ENCODE measurements around the gene PPIL6.

Gene PPIL6

GRCh38 chr6:109360791-109361190 lies 79.6 kb downstream of the PPIL6 start:
- no peak for DNase-seq
- TF ChIP-seq CTCF (IDR thresholded peaks at IDR 0.05; ENCODE audit: low read depth, low read length): no peak
- Histone ChIP-seq H3K27ac (no peak overlapping the region), H3K36me3 (peaks cover 37% of the 10 kb centered on the region), H3K9me3 (ENCODE audit: severe bottlenecking) (no peaks in the 10 kb centered on the region), H3K27me3 (ENCODE audit: insufficient read depth, low read depth, severe bottlenecking) (no peaks in the 10 kb centered on the region), H3K4me3 (ENCODE audit: low read depth, low read length) (no peak overlapping the region)

GRCh38 chr6:109360281-109360680 lies 80.1 kb downstream of the PPIL6 start:
- no peaks in the 10 kb centered on the region for H3K9me3 ChIP-seq (ENCODE audit: severe bottlenecking)

GRCh38 chr6:109359248-109359647 lies 81.2 kb downstream of the PPIL6 start:
- Histone ChIP-seq H3K27ac (no peak overlapping the region), H3K4me3 (ENCODE audit: low read depth, low read length) (no peak overlapping the region), H3K9me3 (ENCODE audit: severe bottlenecking) (no peaks in the 10 kb centered on the region), H3K36me3 (peaks cover 31% of the 10 kb centered on the region), H3K27me3 (ENCODE audit: insufficient read depth, low read depth, severe bottlenecking) (no peaks in the 10 kb centered on the region)
- no peak for TF ChIP-seq CTCF (IDR thresholded peaks at IDR 0.05; ENCODE audit: low read depth, low read length)
- DNase-seq: no peak

More at GRCh38 chr6:109360281-109360680, 80.1 kb downstream of the PPIL6 start:
- no peak for DNase-seq
- TF ChIP-seq CTCF (IDR thresholded peaks at IDR 0.05; ENCODE audit: low read depth, low read length): no peak
- Histone ChIP-seq H3K36me3 (peaks cover 37% of the 10 kb centered on the region), H3K27me3 (ENCODE audit: insufficient read depth, low read depth, severe bottlenecking) (no peaks in the 10 kb centered on the region), H3K27ac (no peak overlapping the region), H3K4me3 (ENCODE audit: low read depth, low read length) (no peak overlapping the region)

- Histone ChIP-seq H3K9me3 (ENCODE audit: severe bottlenecking) (no peaks in the 10 kb centered on the region), H3K27ac (no peak overlapping the region), H3K36me3 (peaks cover 24% of the 10 kb centered on the region), H3K4me3 (ENCODE audit: low read depth, low read length) (no peak overlapping the region), H3K27me3 (ENCODE audit: insufficient read depth, low read depth, severe bottlenecking) (no peaks in the 10 kb centered on the region)
- TF ChIP-seq CTCF (IDR thresholded peaks at IDR 0.05; ENCODE audit: low read depth, low read length): no peak
- no peak for DNase-seq
Measured at GRCh38 chr6:109358204-109358603, 82.2 kb downstream of the PPIL6 start.

- H3K27ac ChIP-seq: no peak overlapping the region
- no peak for DNase-seq
- H3K27me3 ChIP-seq (ENCODE audit: insufficient read depth, low read depth, severe bottlenecking): no peaks in the 10 kb centered on the region
- TF ChIP-seq CTCF (IDR thresholded peaks at IDR 0.05; ENCODE audit: low read depth, low read length): no peak
- H3K36me3 ChIP-seq: peaks cover 10% of the 10 kb centered on the region; the same call in 1 of the 2 replicates
- H3K4me3 ChIP-seq (ENCODE audit: low read depth, low read length): no peak overlapping the region
- no peaks in the 10 kb centered on the region for H3K9me3 ChIP-seq (ENCODE audit: severe bottlenecking)
Measured at GRCh38 chr6:109356237-109356636, 84.2 kb downstream of the PPIL6 start.
